HG03159 (cell line): Measurements from ENCODE around the gene SHOC1.
A peak's percentile ranks its signal among the peaks of the same experiment; 100 is the strongest.
"Not testable (repeated sequence)": the region's sequence is repeated elsewhere in the genome, so short reads cannot be mapped to it uniquely, and the experiment has no call there.

Experiments used
- ATAC-seq: cut with Tn5 transposase; IDR thresholded peaks from one replicate; pipeline ENCODE4 v1.9.1; 2021; ENCODE audit warnings: mild to moderate bottlenecking, moderate library complexity; ENCODE audit not compliant: unreplicated experiment

SHOC1 gene

GRCh38 chr9:111805830-111806241, 11.1 kb upstream of the SHOC1 start:
- no peak for ATAC-seq

GRCh38 chr9:111805262-111805661, 10.5 kb upstream of the SHOC1 start:
- no peak for ATAC-seq

- ATAC-seq, result no peak
Measured at GRCh38 chr9:111804636-111805035, 9.9 kb upstream of the SHOC1 start.

GRCh38 chr9:111803924-111804323, 9.2 kb upstream of the SHOC1 start:
- no peak for ATAC-seq

- ATAC-seq, result no peak
Measured at GRCh38 chr9:111799915-111800526, 5.3 kb upstream of the SHOC1 start.

- ATAC-seq, result no peak
Measured at GRCh38 chr9:111799506-111799905, 4.8 kb upstream of the SHOC1 start.

- ATAC-seq, result no peak
Measured at GRCh38 chr9:111798786-111799185, 4.0 kb upstream of the SHOC1 start.

GRCh38 chr9:111795557-111795839, 761 bp upstream of the SHOC1 start:
- ATAC-seq, result no peak

- ATAC-seq, result not testable (repeated sequence)
Measured at GRCh38 chr9:111791821-111792220, 2.9 kb downstream of the SHOC1 start.

GRCh38 chr9:111789881-111790280, 4.9 kb downstream of the SHOC1 start:
- no peak for ATAC-seq

GRCh38 chr9:111783857-111784256, 10.9 kb downstream of the SHOC1 start:
- no peak for ATAC-seq

- ATAC-seq, result no peak
Measured at GRCh38 chr9:111783424-111783823, 11.3 kb downstream of the SHOC1 start.

GRCh38 chr9:111766066-111766465, 28.7 kb downstream of the SHOC1 start:
- ATAC-seq, result no peak

GRCh38 chr9:111762556-111762955, 32.2 kb downstream of the SHOC1 start:
- ATAC-seq, result no peak

GRCh38 chr9:111759762-111760639, 34.7 kb downstream of the SHOC1 start:
- ATAC-seq, result peak; percentile 64

- no peak for ATAC-seq
Measured at GRCh38 chr9:111754800-111755199, 39.9 kb downstream of the SHOC1 start.

GRCh38 chr9:111752455-111752854, 42.3 kb downstream of the SHOC1 start:
- no peak for ATAC-seq
